Activated B cell treated with CpG ODN at 0.5 μM for 24 hours (primary cell): ENCODE results near the gene MISP. TPM values are rescaled to one million over a fixed set of nuclear protein-coding genes. Genes with fewer than 3 reads are reported as not detected.

Experiments
- ATAC-seq: fragments of 200-7000 bp; cut with Tn5 transposase; one replicate; pipeline ENCODE4 v1.10.0; 2021; ENCODE audit warnings: low read depth, mild to moderate bottlenecking, moderate library complexity
- CTCF ChIA-PET: fragments of 350-600 bp; sonication (Branson Sonifier 250); formaldehyde crosslinking; loops from one replicate; lab custom pipeline; 2021; ENCODE audit warnings: antibody characterized with exemption; lab: Charles Lee
- POLR2A ChIA-PET: fragments of 350-600 bp; sonication (Branson Sonifier 250); formaldehyde crosslinking; loops from one replicate; lab custom pipeline; 2021; ENCODE audit warnings: antibody characterized with exemption; lab: Charles Lee
- DNase-seq: peaks from one replicate; pipeline ENCODE4 v3.0.0; 2022
- H3K27ac Mint-ChIP-seq: one replicate; pipeline ENCODE4 v1.8.0; 2020; ENCODE audit warnings: mixed read lengths
- H3K27me3 Mint-ChIP-seq: one replicate; pipeline ENCODE4 v1.8.0; 2021; ENCODE audit warnings: mixed read lengths
- H3K36me3 Mint-ChIP-seq: one replicate; pipeline ENCODE4 v1.8.0; 2021; ENCODE audit warnings: low read depth, mixed read lengths
- H3K4me1 Mint-ChIP-seq: one replicate; pipeline ENCODE4 v1.8.0; 2021; ENCODE audit warnings: mixed read lengths
- H3K4me3 Mint-ChIP-seq: one replicate; pipeline ENCODE4 v1.8.0; 2020; ENCODE audit warnings: mild to moderate bottlenecking, mixed read lengths
- H3K9me3 Mint-ChIP-seq: one replicate; pipeline ENCODE4 v1.8.0; 2020; ENCODE audit warnings: mixed read lengths
- intact Hi-C: fragments of 100-400 bp; cut with micrococcal nuclease; formaldehyde crosslinking; loops from one replicate; pipeline ENCODE4 v1.15.1; 2024
- total RNA-seq: library from RNA; stranded (reverse); gene quantifications from 2 replicates; pipeline ENCODE4 v1.2.3, GENCODE V29; 2022
- TF ChIP-seq, protein P1 (sequence below): fragments of 200-600 bp; IDR thresholded peaks from one replicate; pipeline ENCODE4 v1.8.0; 2022; ENCODE audit warnings: antibody characterized with exemption, mild to moderate bottlenecking

The MISP gene
- total RNA-seq, 1 donor from 2014 or later: not detected

DNA sequence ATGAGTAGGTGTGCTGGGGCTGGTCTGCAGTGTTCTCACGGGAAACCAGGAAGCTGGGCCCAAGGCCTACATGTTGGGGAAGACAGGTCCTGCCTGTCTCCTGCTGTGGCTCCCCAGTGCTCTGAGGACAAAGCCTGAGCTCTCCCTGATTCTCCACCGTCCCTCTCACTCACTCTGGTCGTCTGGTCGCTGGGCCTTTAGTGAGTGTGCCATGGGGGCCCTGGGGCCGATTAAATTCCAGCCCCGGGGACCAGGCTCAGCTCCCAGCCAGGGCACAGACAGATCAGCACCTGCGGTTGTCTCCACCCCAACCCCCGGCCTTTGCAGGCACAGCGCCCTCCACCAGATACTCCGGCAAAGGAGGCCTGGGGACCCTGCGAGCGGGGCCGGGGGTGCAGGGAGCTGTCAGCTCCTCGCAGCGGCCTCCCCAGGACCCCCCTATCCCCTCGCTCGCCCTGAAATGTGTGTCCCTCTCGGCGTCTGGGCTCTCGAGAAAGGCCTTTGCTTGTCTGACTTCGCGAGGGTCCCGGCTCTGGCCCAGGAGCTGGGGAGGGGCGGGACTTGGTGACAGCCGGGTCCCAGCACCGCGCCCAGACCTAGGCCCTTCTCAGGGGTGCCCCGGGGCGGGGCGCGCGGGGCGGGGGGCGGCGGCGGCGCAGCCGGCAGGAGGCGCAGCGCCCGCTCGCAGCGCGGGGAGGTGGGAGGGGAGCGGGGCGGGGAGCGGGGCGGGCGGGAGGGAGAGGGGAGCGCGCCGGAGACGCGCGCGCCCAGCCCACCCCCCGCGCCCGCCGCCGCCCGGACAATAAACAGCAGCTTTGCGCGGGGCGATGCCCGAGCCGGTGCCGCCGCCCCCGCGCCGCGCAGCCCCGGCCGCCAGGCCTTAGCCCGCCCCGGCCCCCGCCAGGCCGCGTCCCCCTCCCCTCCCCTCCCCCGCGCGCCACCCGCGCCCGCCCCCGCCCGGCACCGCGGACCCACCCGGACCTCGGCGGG, 42.5 kb upstream of the MISP start, which contains the start of gene PALM:
Gene PALM, plus strand, starts transcription at position 782 of the 990 bp plus-strand sequence. CDS start 212 bp downstream, outside the sequence.
- CTCF ChIA-PET: no interaction called here
- POLR2A ChIA-PET: no interaction called here
- TF ChIP-seq, protein P1, sequence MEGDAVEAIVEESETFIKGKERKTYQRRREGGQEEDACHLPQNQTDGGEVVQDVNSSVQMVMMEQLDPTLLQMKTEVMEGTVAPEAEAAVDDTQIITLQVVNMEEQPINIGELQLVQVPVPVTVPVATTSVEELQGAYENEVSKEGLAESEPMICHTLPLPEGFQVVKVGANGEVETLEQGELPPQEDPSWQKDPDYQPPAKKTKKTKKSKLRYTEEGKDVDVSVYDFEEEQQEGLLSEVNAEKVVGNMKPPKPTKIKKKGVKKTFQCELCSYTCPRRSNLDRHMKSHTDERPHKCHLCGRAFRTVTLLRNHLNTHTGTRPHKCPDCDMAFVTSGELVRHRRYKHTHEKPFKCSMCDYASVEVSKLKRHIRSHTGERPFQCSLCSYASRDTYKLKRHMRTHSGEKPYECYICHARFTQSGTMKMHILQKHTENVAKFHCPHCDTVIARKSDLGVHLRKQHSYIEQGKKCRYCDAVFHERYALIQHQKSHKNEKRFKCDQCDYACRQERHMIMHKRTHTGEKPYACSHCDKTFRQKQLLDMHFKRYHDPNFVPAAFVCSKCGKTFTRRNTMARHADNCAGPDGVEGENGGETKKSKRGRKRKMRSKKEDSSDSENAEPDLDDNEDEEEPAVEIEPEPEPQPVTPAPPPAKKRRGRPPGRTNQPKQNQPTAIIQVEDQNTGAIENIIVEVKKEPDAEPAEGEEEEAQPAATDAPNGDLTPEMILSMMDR: no peak
- DNase-seq: no peak
- no peak for ATAC-seq
- H3K4me1 Mint-ChIP-seq: peaks cover 5% of the 10 kb centered on the region
- intact Hi-C loops: no loop called here
- no peak within 1 kb of the TSS for H3K27ac Mint-ChIP-seq
- no peaks in the 10 kb centered on the region for H3K36me3 Mint-ChIP-seq
- peaks cover 3% of the 10 kb centered on the region for H3K9me3 Mint-ChIP-seq
- peaks cover 31% of the 10 kb centered on the region for H3K27me3 Mint-ChIP-seq
- peak within 1 kb of the TSS; percentile 19 for H3K4me3 Mint-ChIP-seq

DNA sequence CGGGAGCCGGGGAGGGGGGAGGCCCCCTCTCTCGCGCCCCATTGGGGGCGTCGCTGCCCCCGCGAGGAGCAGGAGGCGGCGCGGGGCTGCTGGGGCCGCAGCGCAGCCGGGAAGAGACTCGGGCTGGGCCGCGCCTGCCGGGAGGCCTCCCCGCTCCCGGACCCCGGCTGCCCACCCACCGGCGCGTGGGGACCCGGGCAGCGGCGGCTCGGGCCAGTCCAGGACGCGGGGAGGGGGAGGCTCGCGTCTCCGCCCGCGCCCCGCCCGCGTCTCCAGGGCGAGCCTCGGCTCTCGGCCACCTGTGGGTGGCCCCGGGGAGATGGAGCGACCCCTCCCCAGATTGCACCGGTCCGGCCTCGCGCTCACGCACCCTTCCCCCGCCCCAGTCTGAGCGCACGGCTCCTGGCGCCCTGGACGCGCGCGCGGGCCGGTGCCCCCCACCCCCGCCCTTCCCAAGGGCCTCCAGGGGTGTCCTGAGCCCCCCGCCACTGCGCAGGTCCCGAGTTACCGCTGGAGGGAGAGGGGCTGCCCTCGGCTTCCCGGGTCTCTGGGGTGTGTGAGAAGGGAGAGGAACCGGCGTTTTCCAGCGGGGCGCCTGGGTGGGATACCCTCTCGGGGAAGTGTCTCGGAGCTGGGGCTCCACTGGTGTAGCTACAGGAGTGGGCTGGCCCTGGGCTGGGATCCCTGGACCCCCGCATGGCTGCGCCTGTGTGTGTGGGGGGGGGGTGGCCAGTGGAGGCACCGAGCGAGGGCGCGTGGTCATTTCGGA, 41.5 kb upstream of the MISP start:
- no peak for DNase-seq
- H3K4me3 Mint-ChIP-seq: no peak overlapping the region
- H3K27me3 Mint-ChIP-seq: peaks cover 29% of the 10 kb centered on the region
- ATAC-seq: no peak
- ChIA-PET POLR2A (no interaction called here), CTCF (no interaction called here)
- TF ChIP-seq, protein P1: no peak
- peaks cover 3% of the 10 kb centered on the region for H3K4me1 Mint-ChIP-seq
- no peak overlapping the region for H3K27ac Mint-ChIP-seq
- intact Hi-C loops: no loop called here
- H3K36me3 Mint-ChIP-seq: no peaks in the 10 kb centered on the region
- H3K9me3 Mint-ChIP-seq: peaks cover 3% of the 10 kb centered on the region

DNA sequence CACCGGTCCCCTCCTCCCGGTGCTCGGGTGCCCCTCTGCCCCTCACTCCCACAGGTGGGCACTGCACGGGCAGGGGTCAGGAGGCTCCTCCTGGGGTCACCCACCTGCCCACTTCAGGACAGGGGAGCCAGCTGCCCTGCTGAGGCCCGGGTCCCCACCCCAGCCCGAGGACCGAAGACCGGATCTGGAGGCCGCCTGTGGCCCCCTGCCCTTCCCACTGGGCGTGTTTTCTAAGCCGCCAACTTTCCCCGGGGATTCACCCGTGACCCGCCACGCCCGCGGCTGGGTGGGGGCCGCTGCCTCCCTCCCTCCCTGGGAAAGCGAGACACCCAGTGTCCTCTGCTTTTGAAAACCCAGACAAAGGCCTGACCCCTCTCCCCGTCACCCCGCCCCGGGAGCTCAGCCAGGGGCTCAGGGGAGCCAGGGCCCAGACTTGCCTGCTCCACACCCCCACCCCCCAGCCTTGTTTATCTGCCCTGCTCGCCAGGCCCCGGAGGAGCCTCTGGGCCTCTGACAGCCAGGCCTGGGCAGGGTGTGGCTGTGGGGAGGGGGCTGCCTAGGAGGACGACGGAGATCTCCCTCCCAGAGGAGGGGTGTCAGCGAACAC, 40.8 kb upstream of the MISP start:
- peaks cover 3% of the 10 kb centered on the region for H3K9me3 Mint-ChIP-seq
- DNase-seq: no peak
- ChIA-PET POLR2A (no interaction called here), CTCF (no interaction called here)
- H3K4me3 Mint-ChIP-seq: no peak overlapping the region
- intact Hi-C loops: loop anchor here (1.0 kb wide), 1 partner anchor 11 kb away; no protein-coding TSS in a partner anchor
- ATAC-seq: no peak
- H3K27ac Mint-ChIP-seq: no peak overlapping the region
- H3K36me3 Mint-ChIP-seq: no peaks in the 10 kb centered on the region
- H3K4me1 Mint-ChIP-seq: peaks cover 2% of the 10 kb centered on the region
- TF ChIP-seq, protein P1: no peak
- peaks cover 29% of the 10 kb centered on the region for H3K27me3 Mint-ChIP-seq

DNA sequence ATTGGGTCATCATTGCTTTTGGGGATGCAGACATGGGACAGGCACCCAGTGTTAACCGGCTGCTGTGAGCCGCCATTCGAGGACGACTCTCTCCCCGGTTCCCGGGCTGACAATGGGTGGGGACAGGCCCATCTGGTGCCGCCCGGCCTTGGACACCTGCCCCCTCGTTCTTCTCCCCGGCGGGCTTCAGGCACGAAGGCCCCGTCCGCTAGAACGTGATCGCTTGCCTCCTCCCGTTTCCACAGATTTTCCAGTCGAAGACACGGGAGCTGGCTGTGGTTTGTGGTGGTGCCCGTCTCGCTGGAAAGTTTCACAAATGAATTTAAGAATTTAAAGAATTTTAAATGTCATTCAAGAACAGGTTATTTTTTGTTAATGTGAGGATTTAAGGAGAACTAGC, 40.1 kb upstream of the MISP start:
- no peak for DNase-seq
- peaks cover 29% of the 10 kb centered on the region for H3K27me3 Mint-ChIP-seq
- ATAC-seq: no peak
- no peaks in the 10 kb centered on the region for H3K36me3 Mint-ChIP-seq
- TF ChIP-seq, protein P1: no peak
- intact Hi-C loops: loop anchor here (1.0 kb wide), 1 partner anchor 11 kb away; no protein-coding TSS in a partner anchor
- H3K9me3 Mint-ChIP-seq: peaks cover 7% of the 10 kb centered on the region
- POLR2A ChIA-PET: no interaction called here
- CTCF ChIA-PET: no interaction called here
- H3K4me3 Mint-ChIP-seq: no peak overlapping the region
- peaks cover 2% of the 10 kb centered on the region for H3K4me1 Mint-ChIP-seq
- no peak overlapping the region for H3K27ac Mint-ChIP-seq
